IMR-90 (cell line): Measurements from ENCODE around the gene MYO1H. TPM values are rescaled to one million over a fixed set of nuclear protein-coding genes. Genes with fewer than 3 reads are reported as not detected.

Source experiments
- ATAC-seq: fragments of 200-7000 bp; cut with Tn5 transposase; 2 replicates; pipeline ENCODE4 v1.9.1; 2020; ENCODE audit warnings: low read depth, mild to moderate bottlenecking, moderate library complexity
- Bru-seq: library from RNA; stranded (reverse); fragments of 400-500 nt; gene quantifications from one replicate; lab custom pipeline; 2021; lab: Mats Ljungman, UMichigan
- BruChase-seq, 2 experiments: library from RNA; stranded (reverse); fragments of 400-500 nt; gene quantifications; one replicate each; lab custom pipeline; 2021; lab: Mats Ljungman, UMichigan
- BruUV-seq: library from RNA; stranded (reverse); fragments of 400-500 nt; replicated peaks from 2 replicates; lab custom pipeline; 2021; lab: Mats Ljungman, UMichigan
- CTCF ChIA-PET: fragments of 300-600 bp; formaldehyde crosslinking; extraction: SDS; loops from one replicate; lab custom pipeline; 2021; ENCODE audit warnings: antibody characterized with exemption; lab: Yijun Ruan, JAX
- POLR2A ChIA-PET: fragments of 300-600 bp; sonication (Branson Sonifier 250); formaldehyde crosslinking; loops from one replicate; lab custom pipeline; 2022; ENCODE audit warnings: antibody characterized with exemption; ENCODE audit not compliant: unreplicated experiment; lab: Charles Lee
- DNase-seq: peaks from one replicate; pipeline ENCODE4 v3.0.0; 2013
- H2AFZ ChIP-seq: replicated peaks from 2 replicates; pipeline ENCODE3; 2013; ENCODE audit warnings: low read length, mild to moderate bottlenecking; ENCODE audit not compliant: poor library complexity
- H2AK5ac ChIP-seq: 2 replicates; pipeline ENCODE4 v1.6.1; 2013; ENCODE audit warnings: low read depth, low read length, inconsistent platforms
- H2AK9ac ChIP-seq: replicated peaks from 2 replicates; pipeline ENCODE3; 2013; ENCODE audit warnings: mild to moderate bottlenecking, low read depth, low read length, moderate library complexity; ENCODE audit not compliant: poor library complexity
- H2BK120ac ChIP-seq: 2 replicates; pipeline ENCODE4 v1.6.1; 2013; ENCODE audit warnings: low read depth, low read length, inconsistent platforms
- H2BK15ac ChIP-seq: 3 replicates; pipeline ENCODE4 v1.6.1; 2013; ENCODE audit warnings: low read depth, low read length, inconsistent platforms
- H2BK20ac ChIP-seq: 2 replicates; pipeline ENCODE4 v1.6.1; 2013; ENCODE audit warnings: low read depth, mild to moderate bottlenecking, inconsistent platforms, low read length, moderate library complexity
- H2BK5ac ChIP-seq: 2 replicates; pipeline ENCODE4 v1.6.1; 2013; ENCODE audit warnings: mild to moderate bottlenecking, low read depth, low read length, inconsistent platforms; ENCODE audit not compliant: poor library complexity, severe bottlenecking
- H3K14ac ChIP-seq: replicated peaks from 2 replicates; pipeline ENCODE4 v1.6.1; 2013; ENCODE audit warnings: low read depth, low read length, inconsistent platforms
- H3K18ac ChIP-seq: 2 replicates; pipeline ENCODE4 v1.6.1; 2013; ENCODE audit warnings: low read depth, low read length, control low read depth
- H3K23ac ChIP-seq: 2 replicates; pipeline ENCODE4 v1.6.1; 2013; ENCODE audit warnings: low read depth, low read length, inconsistent platforms
- H3K27ac ChIP-seq: 2 replicates; pipeline ENCODE4 v1.5.1; 2013; ENCODE audit warnings: mild to moderate bottlenecking, control low read depth, low read length; ENCODE audit not compliant: insufficient read depth
- H3K27me3 ChIP-seq: 2 replicates; pipeline ENCODE4 v1.6.1; 2013; ENCODE audit warnings: low read length; ENCODE audit not compliant: control insufficient read depth, insufficient read depth
- H3K36me3 ChIP-seq: 2 replicates; pipeline ENCODE4 v1.6.1; 2013; ENCODE audit warnings: low read length, mixed read lengths; ENCODE audit not compliant: control insufficient read depth, insufficient read depth
- H3K4ac ChIP-seq: 2 replicates; pipeline ENCODE4 v1.6.1; 2013; ENCODE audit warnings: low read depth, low read length, inconsistent platforms
- H3K4me1 ChIP-seq: 2 replicates; pipeline ENCODE4 v1.6.1; 2013; ENCODE audit warnings: low read length, mixed read lengths; ENCODE audit not compliant: control insufficient read depth, insufficient read depth
- H3K4me2 ChIP-seq: 2 replicates; pipeline ENCODE4 v1.6.1; 2013; ENCODE audit warnings: low read depth, mild to moderate bottlenecking, control low read depth, low read length, moderate library complexity
- H3K4me3 ChIP-seq: 2 replicates; pipeline ENCODE4 v1.5.1; 2013; ENCODE audit warnings: low read depth, mild to moderate bottlenecking, control low read depth, low read length, moderate library complexity; ENCODE audit not compliant: insufficient read depth
- H3K56ac ChIP-seq: 2 replicates; pipeline ENCODE4 v1.6.1; 2013; ENCODE audit warnings: low read length, inconsistent platforms; ENCODE audit not compliant: insufficient read depth; ENCODE audit errors: extremely low read depth
- H3K79me1 ChIP-seq, 2 experiments: 2 replicates each; pipeline ENCODE4 v1.6.1; 2013; ENCODE audit warnings: low read length in 2 of 2, inconsistent platforms in 1 of 2, low read depth in 1 of 2
- H3K9ac ChIP-seq: 2 replicates; pipeline ENCODE4 v1.6.1; 2013; ENCODE audit warnings: low read depth, low read length, control low read depth
- H3K9me1 ChIP-seq: 2 replicates; pipeline ENCODE4 v1.6.1; 2013; ENCODE audit warnings: low read length, inconsistent platforms; ENCODE audit not compliant: insufficient read depth
- H3K9me3 ChIP-seq: 2 replicates; pipeline ENCODE4 v1.6.1; 2013; ENCODE audit warnings: low read length; ENCODE audit not compliant: control insufficient read depth, insufficient read depth
- H4K20me1 ChIP-seq: 2 replicates; pipeline ENCODE4 v1.6.1; 2013; ENCODE audit warnings: low read length, inconsistent platforms; ENCODE audit not compliant: insufficient read depth
- H4K5ac ChIP-seq: 2 replicates; pipeline ENCODE4 v1.6.1; 2013; ENCODE audit warnings: mild to moderate bottlenecking, low read depth, low read length, control low read depth
- H4K8ac ChIP-seq, 2 experiments: 2 replicates each; pipeline ENCODE4 v1.6.1; 2013; ENCODE audit warnings: low read depth in 2 of 2, low read length in 2 of 2, control low read depth in 1 of 2, inconsistent platforms in 1 of 2
- H4K91ac ChIP-seq: 2 replicates; pipeline ENCODE4 v1.6.1; 2013; ENCODE audit warnings: low read depth, low read length, inconsistent platforms; ENCODE audit not compliant: insufficient read depth
- BHLHE40 ChIP-seq: fragments of 150-350 bp; IDR thresholded peaks from 2 replicates; pipeline ENCODE4 v1.6.1; 2016; ENCODE audit warnings: mild to moderate bottlenecking, low read depth, low read length
- CEBPB ChIP-seq: IDR thresholded peaks from 2 replicates; pipeline ENCODE4 v1.6.1; 2012; ENCODE audit warnings: low read depth, low read length, improper control_type of control experiment
- CHD1 ChIP-seq: IDR thresholded peaks from 2 replicates; pipeline ENCODE4 v1.6.1; 2012; ENCODE audit warnings: low read depth, low read length, improper control_type of control experiment
- ELK1 ChIP-seq: fragments of 150-350 bp; IDR thresholded peaks from 2 replicates; pipeline ENCODE4 v1.6.1; 2016; ENCODE audit warnings: low read depth, mild to moderate bottlenecking, low read length, moderate library complexity, borderline replicate concordance
- MAFK ChIP-seq: IDR thresholded peaks from 2 replicates; pipeline ENCODE4 v1.6.1; 2012; ENCODE audit warnings: low read depth, low read length, improper control_type of control experiment
- MXI1 ChIP-seq: IDR thresholded peaks from 2 replicates; pipeline ENCODE4 v1.6.1; 2012; ENCODE audit warnings: low read depth, mild to moderate bottlenecking, low read length, moderate library complexity, borderline replicate concordance
- NFE2L2 ChIP-seq: fragments of 150-350 bp; IDR thresholded peaks from 2 replicates; pipeline ENCODE4 v1.6.1; 2016; ENCODE audit warnings: low read depth, mild to moderate bottlenecking, low read length
- POLR2A ChIP-seq: IDR thresholded peaks from 2 replicates; pipeline ENCODE4 v1.6.1; 2012; ENCODE audit warnings: mild to moderate bottlenecking, low read depth, low read length
- RCOR1 ChIP-seq: IDR thresholded peaks from 2 replicates; pipeline ENCODE4 v1.6.1; 2012; ENCODE audit warnings: mild to moderate bottlenecking, low read length, improper control_type of control experiment; ENCODE audit not compliant: insufficient replicate concordance
- RFX5 ChIP-seq: IDR thresholded peaks from 2 replicates; pipeline ENCODE4 v1.8.0; 2012; ENCODE audit warnings: low read depth, mild to moderate bottlenecking, low read length, moderate library complexity
- SMC3 ChIP-seq: fragments of 150-350 bp; IDR thresholded peaks from 2 replicates; pipeline ENCODE4 v1.6.1; 2016; ENCODE audit warnings: low read depth, mild to moderate bottlenecking, antibody characterized with exemption, low read length, moderate library complexity
- WGBS, 2 experiments: methylation state at CpG; one replicate each; pipeline versions ENCODE4 v1.1.5 to v1.1.7; 2013; ENCODE audit warnings: missing lambda C conversion rate in 2 of 2; ENCODE audit not compliant: insufficient read length in 1 of 2; ENCODE audit errors: extremely low coverage in 2 of 2; 5-methylcytosine and 5-hydroxymethylcytosine counted together
- dilution Hi-C: fragments of 300-500 bp; cut with HindIII; formaldehyde crosslinking; loops from one replicate; pipeline ENCODE4 v1.14.3; 2018; ENCODE audit warnings: low sequenced_read_pairs; ENCODE audit not compliant: unreplicated experiment
- in situ Hi-C: fragments of 300-500 bp; cut with MboI; formaldehyde crosslinking; loops from 3 replicates; pipeline ENCODE4 v1.14.3; 2019; ENCODE audit warnings: low sequenced_read_pairs, inconsistent platforms, mixed read lengths
- intact Hi-C: fragments of 100-400 bp; cut with micrococcal nuclease; formaldehyde crosslinking; loops from 2 replicates; pipeline ENCODE4 v1.10.0; 2022
- long read RNA-seq: library from polyadenylated mRNA; unstranded; transcript quantifications from one replicate; pipeline ENCODE4 v2.0.0, GENCODE V29; 2021; ENCODE audit not compliant: unreplicated experiment
- polyA plus RNA-seq, 3 experiments: library from polyadenylated mRNA; depleted of rRNA; stranded (reverse); fragments of >200 nt; gene quantifications; 2 replicates each; pipeline ENCODE4 v1.2.3, GENCODE V29; 2012; ENCODE audit warnings: low replicate concordance in 1 of 3
- total RNA-seq: library from RNA; depleted of rRNA; stranded (reverse); fragments of >200 nt; gene quantifications from 2 replicates; pipeline ENCODE4 v1.2.3, GENCODE V29; 2012; rRNA removed
- TF ChIP-seq, protein P1 (sequence below): fragments of 150-350 bp; IDR thresholded peaks from 2 replicates; pipeline ENCODE4 v1.6.1; 2017; ENCODE audit warnings: mild to moderate bottlenecking, antibody characterized with exemption, low read length, low read depth

MYO1H gene, protein sequence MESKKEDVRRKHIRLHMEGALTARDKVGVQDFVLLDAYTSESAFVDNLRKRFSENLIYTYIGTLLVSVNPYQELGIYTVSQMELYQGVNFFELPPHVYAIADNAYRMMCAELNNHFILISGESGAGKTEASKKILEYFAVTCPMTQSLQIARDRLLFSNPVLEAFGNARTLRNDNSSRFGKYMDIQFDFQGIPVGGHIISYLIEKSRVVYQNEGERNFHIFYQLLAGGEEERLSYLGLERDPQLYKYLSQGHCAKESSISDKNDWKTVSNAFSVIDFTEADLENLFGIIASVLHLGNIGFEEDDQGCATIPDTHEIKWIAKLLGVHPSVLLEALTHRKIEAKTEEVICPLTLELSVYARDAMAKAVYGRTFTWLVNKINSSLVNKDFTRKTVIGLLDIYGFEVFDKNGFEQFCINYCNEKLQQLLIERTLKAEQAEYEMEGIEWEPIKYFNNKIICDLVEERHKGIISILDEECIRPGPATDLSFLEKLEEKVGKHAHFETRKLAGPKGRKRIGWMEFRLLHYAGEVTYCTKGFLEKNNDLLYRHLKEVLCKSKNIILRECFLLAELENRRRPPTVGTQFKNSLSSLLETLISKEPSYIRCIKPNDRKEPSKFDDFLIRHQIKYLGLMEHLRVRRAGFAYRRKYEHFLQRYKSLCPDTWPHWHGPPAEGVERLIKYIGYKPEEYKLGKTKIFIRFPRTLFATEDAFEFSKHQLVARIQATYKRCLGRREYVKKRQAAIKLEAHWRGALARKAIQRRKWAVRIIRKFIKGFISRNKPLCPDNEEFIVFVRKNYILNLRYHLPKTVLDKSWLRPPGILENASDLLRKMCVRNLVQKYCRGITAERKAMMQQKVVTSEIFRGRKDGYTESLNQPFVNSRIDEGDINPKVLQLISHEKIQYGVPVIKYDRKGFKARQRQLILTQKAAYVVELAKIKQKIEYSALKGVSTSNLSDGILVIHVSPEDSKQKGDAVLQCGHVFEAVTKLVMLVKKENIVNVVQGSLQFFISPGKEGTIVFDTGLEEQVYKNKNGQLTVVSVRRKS
- total RNA-seq = not detected in 2 replicates
- not detected in 2 replicates for polyA plus RNA-seq (2012; rRNA removed)
- not detected in 2 replicates for polyA plus RNA-seq (2012; cell fraction: cytosol; rRNA removed)
- 0.08 TPM in 1 of 2 replicates, not detected in the other for polyA plus RNA-seq (2012; cell fraction: nucleus; rRNA removed; ENCODE audit: low replicate concordance)
- percentile 2 among the genes with signal in this experiment for Bru-seq, nascent RNA
- BruChase-seq, experiment 1, labeled RNA remaining after a 6-hour chase = percentile 1 among the genes with signal in this experiment
- not detected for BruChase-seq, experiment 2, labeled RNA remaining after a 2-hour chase
- long read RNA-seq = 0 reads

DNA sequence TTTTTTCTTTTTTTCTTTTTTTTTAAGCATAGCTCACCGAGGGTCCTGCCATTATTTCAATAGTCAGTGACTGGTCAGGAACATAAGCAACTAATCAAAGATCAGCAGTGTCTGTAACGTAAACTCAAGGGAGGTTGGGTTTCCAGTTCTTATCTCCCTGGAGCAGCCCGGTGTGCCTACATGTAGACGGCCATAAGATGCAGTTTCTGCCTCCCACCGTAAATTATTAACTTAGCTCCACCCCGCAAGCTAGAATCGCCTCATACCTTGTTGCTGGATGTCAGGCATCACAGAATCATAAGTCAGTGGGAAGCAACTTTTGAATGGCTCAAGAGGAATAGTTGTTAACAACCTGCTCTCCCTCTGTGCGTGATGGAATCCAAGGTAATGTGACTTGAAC is at the start of gene MYO1H:
Gene MYO1H, plus strand, starts transcription at position 312 of the 400 bp plus-strand sequence. Its CDS starts 61 bp downstream, at position 373.
- dilution Hi-C loops (no loop called here), intact Hi-C loops (no loop called here), in situ Hi-C loops (no loop called here)
- no peak within 1 kb of the TSS for H3K4me3 ChIP-seq
- POLR2A ChIA-PET = no interaction called here
- H2BK15ac ChIP-seq = no peak within 1 kb of the TSS
- H3K36me3 ChIP-seq = no peaks in the 10 kb centered on the region
- no peak within 1 kb of the TSS for H2BK20ac ChIP-seq
- no peak within 1 kb of the TSS for H4K5ac ChIP-seq
- H3K14ac ChIP-seq = no peak within 1 kb of the TSS
- no peaks in the 10 kb centered on the region for H3K9me3 ChIP-seq
- no peak within 1 kb of the TSS for H3K9ac ChIP-seq
- no peak within 1 kb of the TSS for H3K56ac ChIP-seq
- WGBS, 2 experiments = no CpG with 5 or more reads among the region's 8 CpGs
- H3K18ac ChIP-seq = no peak within 1 kb of the TSS
- DNase-seq (no peak), ATAC-seq (no peak)
- H3K27ac ChIP-seq = no peak within 1 kb of the TSS
- no peaks in the 10 kb centered on the region for H3K9me1 ChIP-seq
- H3K4ac ChIP-seq = no peak within 1 kb of the TSS
- no peaks in the 10 kb centered on the region for H3K4me1 ChIP-seq
- H4K8ac ChIP-seq = no peak within 1 kb of the TSS
- CTCF ChIA-PET = no interaction called here
- no peak within 1 kb of the TSS for H3K4me2 ChIP-seq
- H2AK9ac ChIP-seq = no peak within 1 kb of the TSS
- H3K79me1 ChIP-seq = no peaks in the 10 kb centered on the region
- H4K91ac ChIP-seq = no peak within 1 kb of the TSS
- no peak within 1 kb of the TSS for H2AFZ ChIP-seq
- no peak within 1 kb of the TSS for H3K23ac ChIP-seq
- no peak within 1 kb of the TSS for H2BK5ac ChIP-seq
- H3K27me3 ChIP-seq = peaks cover 7% of the 10 kb centered on the region
- BruUV-seq = no TSS peak
- H2AK5ac ChIP-seq = no peak within 1 kb of the TSS
- no peak within 1 kb of the TSS for H2BK120ac ChIP-seq
- H4K20me1 ChIP-seq = no peaks in the 10 kb centered on the region
- no peak for TF ChIP-seq BHLHE40
- no peak for TF ChIP-seq CHD1
- TF ChIP-seq, protein P1, sequence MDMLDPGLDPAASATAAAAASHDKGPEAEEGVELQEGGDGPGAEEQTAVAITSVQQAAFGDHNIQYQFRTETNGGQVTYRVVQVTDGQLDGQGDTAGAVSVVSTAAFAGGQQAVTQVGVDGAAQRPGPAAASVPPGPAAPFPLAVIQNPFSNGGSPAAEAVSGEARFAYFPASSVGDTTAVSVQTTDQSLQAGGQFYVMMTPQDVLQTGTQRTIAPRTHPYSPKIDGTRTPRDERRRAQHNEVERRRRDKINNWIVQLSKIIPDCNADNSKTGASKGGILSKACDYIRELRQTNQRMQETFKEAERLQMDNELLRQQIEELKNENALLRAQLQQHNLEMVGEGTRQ = no peak
- no peak for TF ChIP-seq RCOR1
- no peak for TF ChIP-seq NFE2L2
- TF ChIP-seq RFX5 = no peak
- TF ChIP-seq CEBPB = no peak
- TF ChIP-seq SMC3 = no peak
- TF ChIP-seq ELK1 = no peak
- no peak for TF ChIP-seq MAFK
- no peak for TF ChIP-seq MXI1
- TF ChIP-seq POLR2A = no peak
